ENCODE measurements around the gene PAOX. TPM values are rescaled to one million over a fixed set of nuclear protein-coding genes. Genes with fewer than 3 reads are reported as not detected.

The PAOX gene
- total and polyA plus RNA-seq, 2 of the 13 experiments (the other 11 are each of a cell fraction or from before 2014, with no cell fraction given): 0.49 to 0.77 TPM

DNA sequence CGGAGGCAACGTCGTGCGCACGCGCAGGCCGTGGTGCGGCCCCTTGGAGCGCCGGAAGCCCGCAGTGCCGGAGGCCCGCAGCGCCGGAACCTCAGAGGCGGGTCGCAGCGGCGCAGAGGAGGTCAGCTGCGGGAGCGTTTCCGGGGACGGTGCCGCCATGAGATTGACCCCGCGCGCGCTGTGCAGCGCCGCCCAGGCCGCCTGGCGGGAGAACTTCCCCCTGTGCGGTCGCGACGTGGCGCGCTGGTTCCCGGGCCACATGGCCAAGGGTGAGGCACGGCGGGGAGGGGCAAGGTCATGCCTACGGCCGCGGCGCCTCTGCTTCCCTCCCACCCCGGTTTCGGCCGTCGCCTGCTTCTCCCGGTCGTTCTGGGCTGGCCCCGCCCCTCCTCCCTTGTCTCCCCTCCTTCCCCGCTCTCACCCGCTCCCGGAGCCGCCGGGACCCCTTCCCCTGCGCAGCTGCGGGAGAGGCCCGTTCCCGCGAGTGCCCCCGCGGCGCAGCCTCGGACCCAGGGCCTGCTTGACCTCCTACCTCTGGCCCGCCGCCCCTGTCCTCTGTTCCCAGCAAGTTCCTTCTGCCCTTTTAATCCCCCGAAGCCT, 15.1 kb downstream of the PAOX start, which contains the start of gene MTG1 (continued):
- TF ChIP-seq RERE (CRISPR knock-in tag; IDR thresholded peaks at IDR 0.05; ENCODE audit: low read depth): no peak
- peak in 1 of 2 experiments; percentile 85; a peak in 2 of 4 replicates for TF ChIP-seq KLF16 (CRISPR knock-in tag; IDR thresholded peaks at IDR 0.05)
- peak; percentile 61; the same call in 1 of the 2 replicates for TF ChIP-seq ESRRA (CRISPR knock-in tag; IDR thresholded peaks at IDR 0.05; ENCODE audit: low read depth)
- TF ChIP-seq, protein P1, sequence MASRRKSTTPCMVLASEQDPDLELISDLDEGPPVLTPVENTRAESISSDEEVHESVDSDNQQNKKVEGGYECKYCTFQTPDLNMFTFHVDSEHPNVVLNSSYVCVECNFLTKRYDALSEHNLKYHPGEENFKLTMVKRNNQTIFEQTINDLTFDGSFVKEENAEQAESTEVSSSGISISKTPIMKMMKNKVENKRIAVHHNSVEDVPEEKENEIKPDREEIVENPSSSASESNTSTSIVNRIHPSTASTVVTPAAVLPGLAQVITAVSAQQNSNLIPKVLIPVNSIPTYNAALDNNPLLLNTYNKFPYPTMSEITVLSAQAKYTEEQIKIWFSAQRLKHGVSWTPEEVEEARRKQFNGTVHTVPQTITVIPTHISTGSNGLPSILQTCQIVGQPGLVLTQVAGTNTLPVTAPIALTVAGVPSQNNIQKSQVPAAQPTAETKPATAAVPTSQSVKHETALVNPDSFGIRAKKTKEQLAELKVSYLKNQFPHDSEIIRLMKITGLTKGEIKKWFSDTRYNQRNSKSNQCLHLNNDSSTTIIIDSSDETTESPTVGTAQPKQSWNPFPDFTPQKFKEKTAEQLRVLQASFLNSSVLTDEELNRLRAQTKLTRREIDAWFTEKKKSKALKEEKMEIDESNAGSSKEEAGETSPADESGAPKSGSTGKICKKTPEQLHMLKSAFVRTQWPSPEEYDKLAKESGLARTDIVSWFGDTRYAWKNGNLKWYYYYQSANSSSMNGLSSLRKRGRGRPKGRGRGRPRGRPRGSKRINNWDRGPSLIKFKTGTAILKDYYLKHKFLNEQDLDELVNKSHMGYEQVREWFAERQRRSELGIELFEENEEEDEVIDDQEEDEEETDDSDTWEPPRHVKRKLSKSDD (CRISPR knock-in tag; IDR thresholded peaks at IDR 0.05; ENCODE audit: low read depth): peak; percentile 94
- TF ChIP-seq ZNF230 (CRISPR knock-in tag; IDR thresholded peaks at IDR 0.05): peak; percentile 86; the same call in 1 of the 2 replicates
- TF ChIP-seq ZBTB7B (CRISPR knock-in tag; IDR thresholded peaks at IDR 0.05): peak; percentile 86; the same call in 1 of the 2 replicates
- TF ChIP-seq, protein P2, sequence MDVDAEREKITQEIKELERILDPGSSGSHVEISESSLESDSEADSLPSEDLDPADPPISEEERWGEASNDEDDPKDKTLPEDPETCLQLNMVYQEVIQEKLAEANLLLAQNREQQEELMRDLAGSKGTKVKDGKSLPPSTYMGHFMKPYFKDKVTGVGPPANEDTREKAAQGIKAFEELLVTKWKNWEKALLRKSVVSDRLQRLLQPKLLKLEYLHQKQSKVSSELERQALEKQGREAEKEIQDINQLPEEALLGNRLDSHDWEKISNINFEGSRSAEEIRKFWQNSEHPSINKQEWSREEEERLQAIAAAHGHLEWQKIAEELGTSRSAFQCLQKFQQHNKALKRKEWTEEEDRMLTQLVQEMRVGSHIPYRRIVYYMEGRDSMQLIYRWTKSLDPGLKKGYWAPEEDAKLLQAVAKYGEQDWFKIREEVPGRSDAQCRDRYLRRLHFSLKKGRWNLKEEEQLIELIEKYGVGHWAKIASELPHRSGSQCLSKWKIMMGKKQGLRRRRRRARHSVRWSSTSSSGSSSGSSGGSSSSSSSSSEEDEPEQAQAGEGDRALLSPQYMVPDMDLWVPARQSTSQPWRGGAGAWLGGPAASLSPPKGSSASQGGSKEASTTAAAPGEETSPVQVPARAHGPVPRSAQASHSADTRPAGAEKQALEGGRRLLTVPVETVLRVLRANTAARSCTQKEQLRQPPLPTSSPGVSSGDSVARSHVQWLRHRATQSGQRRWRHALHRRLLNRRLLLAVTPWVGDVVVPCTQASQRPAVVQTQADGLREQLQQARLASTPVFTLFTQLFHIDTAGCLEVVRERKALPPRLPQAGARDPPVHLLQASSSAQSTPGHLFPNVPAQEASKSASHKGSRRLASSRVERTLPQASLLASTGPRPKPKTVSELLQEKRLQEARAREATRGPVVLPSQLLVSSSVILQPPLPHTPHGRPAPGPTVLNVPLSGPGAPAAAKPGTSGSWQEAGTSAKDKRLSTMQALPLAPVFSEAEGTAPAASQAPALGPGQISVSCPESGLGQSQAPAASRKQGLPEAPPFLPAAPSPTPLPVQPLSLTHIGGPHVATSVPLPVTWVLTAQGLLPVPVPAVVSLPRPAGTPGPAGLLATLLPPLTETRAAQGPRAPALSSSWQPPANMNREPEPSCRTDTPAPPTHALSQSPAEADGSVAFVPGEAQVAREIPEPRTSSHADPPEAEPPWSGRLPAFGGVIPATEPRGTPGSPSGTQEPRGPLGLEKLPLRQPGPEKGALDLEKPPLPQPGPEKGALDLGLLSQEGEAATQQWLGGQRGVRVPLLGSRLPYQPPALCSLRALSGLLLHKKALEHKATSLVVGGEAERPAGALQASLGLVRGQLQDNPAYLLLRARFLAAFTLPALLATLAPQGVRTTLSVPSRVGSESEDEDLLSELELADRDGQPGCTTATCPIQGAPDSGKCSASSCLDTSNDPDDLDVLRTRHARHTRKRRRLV (CRISPR knock-in tag; IDR thresholded peaks at IDR 0.05): no peak
- TF ChIP-seq ZNF567 (CRISPR knock-in tag; IDR thresholded peaks at IDR 0.05; ENCODE audit: borderline replicate concordance): peak; percentile 87; the same call in 1 of the 2 replicates
- TF ChIP-seq FUBP1 (CRISPR knock-in tag; IDR thresholded peaks at IDR 0.05; ENCODE audit: borderline replicate concordance): no peak
- no peak for TF ChIP-seq RCOR2 (CRISPR knock-in tag; IDR thresholded peaks at IDR 0.05)
- TF ChIP-seq LCORL (IDR thresholded peaks at IDR 0.05): no peak
- peak; percentile 80 for TF ChIP-seq LCORL (CRISPR knock-in tag; IDR thresholded peaks at IDR 0.05)
- TF ChIP-seq SIN3B (IDR thresholded peaks at IDR 0.05; ENCODE audit: low read length): no peak

All from HepG2 (cell line).